ENCODE measurements around the gene FBXW8.
A peak's percentile ranks its signal among the peaks of the same experiment; 100 is the strongest.

Gene FBXW8

GRCh38 chr12:116887244-116887643 is 23.5 kb upstream of the FBXW8 start:
- no peak for DNase-seq (ENCODE audit: low read depth)

GRCh38 chr12:116887897-116888296 is 22.9 kb upstream of the FBXW8 start:
- DNase-seq (ENCODE audit: low read depth) = no peak

- DNase-seq (ENCODE audit: low read depth) = no peak
Observed at GRCh38 chr12:116890330-116890729, 20.4 kb upstream of the FBXW8 start.

DNA sequence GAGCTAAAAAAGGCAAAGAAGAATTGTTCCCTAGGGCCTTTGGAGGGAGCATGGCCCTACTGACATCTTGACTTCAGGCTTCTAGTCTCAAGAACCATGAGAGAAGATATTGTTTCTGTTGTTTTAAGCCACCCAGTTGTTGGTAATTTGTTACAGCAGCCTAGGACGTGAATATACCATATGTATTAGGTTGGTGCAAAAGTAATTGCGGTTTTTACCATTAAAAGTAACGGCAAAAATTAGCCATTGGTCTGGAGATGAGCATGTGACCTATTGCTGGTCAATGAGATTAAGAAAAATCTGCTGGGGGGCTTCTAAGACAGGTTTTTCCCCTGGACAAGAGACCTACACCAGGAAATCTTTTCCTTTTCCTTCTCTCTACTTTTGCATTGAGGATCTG is 19.7 kb upstream of the FBXW8 start:
- no peak for DNase-seq (ENCODE audit: low read depth)

DNA sequence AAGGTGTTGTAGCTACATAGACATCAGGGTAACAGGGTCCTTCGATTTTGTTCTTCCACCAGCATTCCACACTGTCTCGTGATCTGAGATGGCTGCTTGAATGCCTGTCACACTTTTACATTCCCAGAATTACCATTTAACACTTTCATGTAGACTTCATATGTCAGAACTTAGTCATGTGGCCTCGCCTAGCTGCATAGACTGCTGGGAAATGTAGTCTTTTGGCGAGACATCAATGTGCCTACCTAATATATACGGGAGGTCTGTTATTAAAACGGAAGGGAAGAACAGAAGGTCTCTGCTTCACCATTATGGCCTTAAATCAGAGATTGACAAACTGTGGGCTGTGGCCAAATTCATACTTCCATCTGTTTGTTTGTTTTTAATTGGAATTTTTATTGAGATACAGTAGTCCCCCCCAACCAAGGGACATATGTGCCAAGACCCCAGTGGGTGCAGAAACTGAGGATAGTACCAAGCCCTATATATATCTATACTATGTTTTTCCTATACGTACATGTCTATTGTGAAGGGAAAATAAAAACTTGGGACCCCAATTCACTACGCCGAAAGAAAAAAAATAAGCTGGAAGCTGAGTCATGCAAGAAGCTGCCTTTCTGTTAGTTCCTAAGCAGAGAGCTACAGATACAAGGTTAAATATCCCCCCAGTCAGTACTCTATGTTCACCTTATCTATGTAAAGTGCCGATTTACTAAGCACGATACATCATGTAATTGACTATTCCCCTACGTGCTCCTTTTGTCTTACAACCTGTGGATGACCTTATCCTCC is 18.2 kb upstream of the FBXW8 start:
- no peak for DNase-seq (ENCODE audit: low read depth)

GRCh38 chr12:116894913-116895312 is 15.8 kb upstream of the FBXW8 start:
- no peak for DNase-seq (ENCODE audit: low read depth)

DNA sequence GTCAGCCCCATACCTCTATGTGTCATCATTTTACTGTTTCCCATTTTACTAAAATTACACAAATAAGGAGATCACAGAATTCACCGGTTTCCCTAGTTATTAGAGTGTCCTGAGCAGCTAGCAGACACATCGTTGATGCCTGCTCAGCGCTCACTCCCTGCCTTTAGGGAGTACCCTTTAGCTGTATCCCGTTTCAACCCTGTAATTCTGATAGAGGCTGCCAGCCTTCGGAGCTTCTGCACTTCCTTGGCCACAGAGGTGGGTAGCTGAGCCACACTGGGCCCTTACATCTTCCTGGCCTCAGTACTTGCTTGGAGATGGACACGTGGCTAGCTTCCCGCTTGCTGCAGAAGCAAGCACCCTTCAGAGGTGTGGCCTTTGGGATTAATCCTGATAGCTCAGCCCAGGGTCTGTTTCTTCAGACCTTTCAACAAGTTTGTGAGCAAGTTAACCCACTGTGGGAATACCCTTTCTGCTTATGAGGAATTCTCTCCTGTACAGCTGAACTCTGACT is 14.3 kb upstream of the FBXW8 start:
- no peak for DNase-seq (ENCODE audit: low read depth)

DNA sequence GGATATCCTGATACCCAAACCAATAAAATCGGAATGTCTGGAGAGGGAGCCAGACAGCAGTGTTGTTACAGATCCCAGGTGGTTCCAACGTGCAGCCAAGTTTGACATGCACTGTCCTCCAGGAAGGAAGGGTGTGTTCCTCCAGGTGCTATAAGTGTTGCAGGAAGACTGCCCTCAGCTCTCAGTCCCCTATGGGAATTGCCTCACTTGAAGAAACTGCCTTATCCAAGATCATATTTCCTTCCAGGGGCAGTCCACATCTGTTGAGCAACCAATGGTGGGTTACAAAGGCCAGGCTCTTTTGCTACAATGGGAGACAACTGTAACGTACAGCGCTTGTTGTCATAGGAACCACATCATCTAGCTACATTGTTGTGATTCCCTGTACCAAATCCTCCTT is 13.3 kb upstream of the FBXW8 start:
- DNase-seq (ENCODE audit: low read depth) = no peak

DNA sequence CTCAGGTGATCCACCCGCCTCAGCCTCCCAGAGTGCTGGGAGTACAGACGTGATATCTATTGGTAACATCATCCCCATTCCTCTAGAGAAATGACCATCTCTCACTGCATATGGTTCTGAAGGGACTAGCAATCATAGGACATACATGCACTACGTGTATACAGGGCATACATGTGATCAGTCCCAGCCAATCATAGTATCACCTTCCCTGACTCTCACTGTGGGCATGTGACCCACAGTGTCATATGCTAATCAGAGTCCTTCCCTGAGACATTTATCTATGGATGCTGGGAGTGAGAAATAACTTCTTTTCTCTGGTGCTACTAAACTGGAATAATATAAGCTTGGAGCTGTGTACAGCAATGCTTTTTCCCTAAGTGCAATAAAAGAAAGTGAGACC is 12.1 kb upstream of the FBXW8 start:
- no peak for DNase-seq (ENCODE audit: low read depth)

DNA sequence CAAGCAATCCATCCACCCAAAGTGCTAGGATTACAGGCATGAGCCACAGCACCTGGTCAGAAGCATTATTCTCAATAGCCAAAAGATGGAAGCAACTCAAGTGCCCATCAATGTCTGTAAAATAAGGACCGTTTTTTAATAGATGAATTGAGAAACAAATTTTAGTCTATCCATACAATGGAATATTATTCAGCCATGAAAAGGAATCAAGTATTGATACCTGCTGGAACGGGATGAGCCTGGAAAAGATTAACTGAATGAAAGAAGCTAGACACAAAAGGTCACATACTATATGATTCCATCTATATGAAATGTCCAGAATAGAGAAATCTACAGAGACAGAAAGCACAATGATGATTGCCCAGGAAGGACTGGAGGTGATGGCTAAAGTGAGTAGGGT is 9.1 kb upstream of the FBXW8 start:
- no peak for DNase-seq (ENCODE audit: low read depth)

DNA sequence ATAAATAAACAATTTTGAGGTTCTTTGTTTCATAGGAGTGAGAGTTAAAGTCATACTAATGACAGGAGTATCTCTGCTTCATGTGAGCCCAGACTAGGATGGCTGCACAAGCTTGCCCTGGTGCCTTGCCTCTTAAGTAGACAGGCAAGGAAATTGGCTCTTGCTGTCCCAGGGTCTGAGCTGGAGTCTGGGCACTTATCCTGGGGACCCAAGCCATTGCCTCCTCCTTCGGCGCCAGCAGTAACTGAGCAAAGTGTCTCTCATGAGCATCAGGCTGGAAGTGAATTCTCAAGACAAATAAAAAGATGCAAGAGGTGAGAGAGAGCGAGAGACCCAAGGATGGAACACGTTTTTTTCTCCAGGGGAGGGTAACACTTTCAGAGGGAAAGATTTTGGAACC is 6.9 kb upstream of the FBXW8 start:
- DNase-seq (ENCODE audit: low read depth) = no peak

- no peak for DNase-seq (ENCODE audit: low read depth)
Observed at GRCh38 chr12:116906285-116906684, 4.5 kb upstream of the FBXW8 start.

DNA sequence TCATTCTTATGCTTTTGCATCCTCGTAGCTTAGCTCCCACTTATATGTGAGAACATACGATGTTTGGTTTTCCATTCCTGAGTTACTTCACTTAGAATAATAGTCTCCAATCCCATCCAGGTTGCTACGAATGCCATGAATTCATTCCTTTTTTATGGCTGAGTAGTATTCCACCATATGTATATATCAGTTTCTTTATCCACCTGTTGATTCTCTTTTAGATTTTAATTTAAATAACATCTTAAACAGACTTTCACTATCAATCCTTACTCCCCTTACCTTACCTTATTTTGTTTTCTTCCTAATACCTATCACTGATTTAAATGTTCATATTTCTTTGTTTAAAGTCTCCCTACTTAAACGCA is 488 bp upstream of the FBXW8 start:
- DNase-seq (ENCODE audit: low read depth) = no peak

DNA sequence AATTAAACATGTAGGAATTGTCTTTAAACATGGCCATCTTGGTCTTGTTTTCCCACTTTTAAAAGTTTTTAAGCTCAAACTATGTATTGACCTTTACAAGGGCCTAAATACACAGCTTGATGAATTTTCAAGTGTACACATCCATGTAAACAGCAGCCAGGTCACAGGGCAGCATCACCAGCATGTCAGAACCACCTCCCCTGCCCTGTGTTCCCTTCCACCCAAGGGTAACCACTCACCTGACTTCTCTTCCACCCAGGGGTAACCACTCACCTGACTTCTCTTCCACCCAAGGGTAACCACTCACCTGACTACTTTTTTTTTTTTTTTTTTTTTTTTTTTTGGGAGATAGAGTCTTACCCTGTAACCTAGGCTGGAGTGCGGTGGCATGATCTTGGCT is 4.6 kb downstream of the FBXW8 start:
- no peak for DNase-seq (ENCODE audit: low read depth)

DNA sequence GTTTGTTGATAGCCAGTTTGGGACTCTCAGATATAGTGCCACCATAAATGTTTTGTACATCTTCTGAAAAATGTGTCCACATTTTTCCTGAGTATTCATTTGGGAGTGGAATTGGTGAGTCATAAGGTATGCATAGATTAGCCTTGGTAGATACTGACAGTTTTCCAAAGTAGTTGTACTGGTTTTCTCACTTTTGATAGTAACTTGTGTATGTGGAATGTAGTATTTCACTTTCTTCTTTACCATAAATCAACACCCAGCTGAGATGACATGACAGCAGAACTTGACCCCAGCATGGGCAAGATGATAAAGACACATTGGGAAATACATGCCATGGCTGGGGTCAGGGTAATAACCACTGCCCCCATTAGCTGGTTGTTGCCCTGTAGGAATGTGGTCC is 5.4 kb downstream of the FBXW8 start:
- no peak for DNase-seq (ENCODE audit: low read depth)

DNA sequence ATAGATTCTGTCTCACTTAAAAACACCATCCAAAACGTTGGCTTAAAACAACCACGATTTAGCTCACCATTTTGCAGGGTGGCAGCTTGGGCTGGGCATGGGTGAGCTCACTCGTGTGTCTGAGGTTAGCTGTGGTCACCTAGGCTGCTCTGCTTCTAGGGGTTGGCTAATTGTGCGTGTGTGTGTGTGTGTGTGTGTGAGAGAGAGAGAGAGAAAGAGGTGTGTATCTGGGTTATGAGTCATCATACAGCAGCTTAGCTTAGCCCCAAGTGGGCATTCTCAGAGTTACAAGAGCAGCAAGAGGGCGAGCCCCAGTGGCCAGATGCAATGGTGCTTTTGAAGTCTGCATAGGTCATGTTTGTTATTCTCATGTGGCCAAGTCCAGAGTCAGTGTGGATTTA is 6.0 kb downstream of the FBXW8 start:
- DNase-seq (ENCODE audit: low read depth) = peak; percentile 7

DNA sequence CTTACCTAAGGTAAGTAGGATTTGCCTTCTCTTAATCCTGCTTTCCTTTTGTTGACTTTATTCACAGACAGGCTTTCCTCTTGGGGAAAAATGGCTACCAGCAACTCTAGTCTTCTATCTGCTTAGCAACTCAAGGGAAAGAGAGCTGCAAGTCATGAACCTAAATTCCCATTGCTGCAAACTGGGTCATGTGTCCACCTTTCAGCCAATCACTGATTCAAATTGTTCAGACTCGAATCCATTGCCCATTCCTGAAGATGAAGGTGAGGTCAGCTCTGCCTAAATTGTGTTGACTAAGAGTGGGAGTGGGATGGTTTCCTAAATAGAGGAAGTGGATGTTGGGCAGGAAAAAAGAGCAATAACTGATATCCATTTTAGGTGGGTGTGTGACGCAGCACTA is 7.7 kb downstream of the FBXW8 start:
- no peak for DNase-seq (ENCODE audit: low read depth)

GRCh38 chr12:116919247-116919661 is 8.5 kb downstream of the FBXW8 start:
- DNase-seq (ENCODE audit: low read depth) = no peak

- DNase-seq (ENCODE audit: low read depth) = no peak
Observed at GRCh38 chr12:116919706-116920485, 9.1 kb downstream of the FBXW8 start.

DNA sequence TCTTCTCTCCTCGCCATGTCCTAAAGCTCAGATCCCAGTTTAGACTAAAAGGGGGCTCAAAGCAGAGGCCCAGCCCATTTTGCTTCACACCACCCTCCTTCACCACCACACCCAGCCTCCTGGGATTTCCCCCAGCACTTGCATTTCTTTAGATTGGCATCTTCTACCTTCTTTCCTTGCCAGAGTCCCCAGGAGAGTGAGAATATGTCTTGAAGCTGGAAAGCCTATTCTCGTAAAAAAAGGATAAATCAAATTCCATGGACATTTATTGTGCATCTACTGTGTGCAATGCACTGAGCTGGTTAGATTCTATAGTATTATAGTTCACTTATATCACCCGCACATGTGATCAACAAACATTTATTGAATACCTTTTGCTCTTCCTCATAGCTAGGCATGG is 10.2 kb downstream of the FBXW8 start:
- no peak for DNase-seq (ENCODE audit: low read depth)

DNA sequence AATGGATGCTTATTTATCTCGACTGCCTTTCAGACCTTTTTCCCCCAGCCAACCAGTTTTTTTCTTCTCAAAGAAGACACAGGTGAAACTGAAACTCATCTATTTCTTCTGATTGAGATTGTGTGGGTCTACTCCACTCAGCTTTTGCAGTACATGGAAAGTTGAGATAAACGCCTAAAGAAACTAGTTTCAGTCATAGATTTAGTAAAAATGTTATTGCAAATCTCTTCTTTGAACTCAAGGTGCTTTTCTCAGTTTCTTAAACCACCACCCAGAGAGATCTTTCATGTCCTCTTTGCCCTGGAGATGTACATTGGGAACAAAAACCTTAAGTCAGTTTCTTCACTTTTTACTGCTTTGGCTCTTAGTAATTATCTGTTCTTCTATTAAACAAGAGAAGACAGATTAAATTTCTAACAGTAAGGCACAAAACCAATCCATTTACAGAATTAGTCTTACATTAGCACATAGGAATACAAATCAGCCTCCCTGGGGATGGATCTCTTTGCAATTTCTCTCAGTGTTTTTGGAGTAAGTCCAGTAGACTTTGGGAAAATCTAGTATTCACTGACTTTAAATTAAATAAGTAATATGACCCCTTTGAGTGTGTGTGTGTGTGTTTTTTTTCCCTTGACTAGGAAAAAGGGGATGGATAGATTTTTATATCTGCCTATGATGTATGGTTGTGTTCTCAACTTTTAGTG is 11.6 kb downstream of the FBXW8 start:
- DNase-seq (ENCODE audit: low read depth) = no peak

GRCh38 chr12:116924558-116925453 is 14.1 kb downstream of the FBXW8 start:
- peak; percentile 53 for DNase-seq (ENCODE audit: low read depth)
